Measurements from ENCODE around the gene HLA-A. TPM values are rescaled to one million over a fixed set of nuclear protein-coding genes. Genes with fewer than 3 reads are reported as not detected.
"Not testable (repeated sequence)": the region's sequence is repeated elsewhere in the genome, so short reads cannot be mapped to it uniquely, and the experiment has no call there.

HLA-A gene
- polyA plus RNA-seq, 1 donor (not counting 4 experiments of a cell fraction or from before 2014, with no cell fraction given): 401 TPM

- H3K4me3 ChIP-seq (ENCODE audit: control insufficient read depth in 2 of 3, extremely low read depth in 1 of 3, insufficient read depth in 2 of 3, low read depth in 1 of 3, low read length in 3 of 3): peak overlapping the region; percentile 48 to 69 (median 61)
- H3K79me2 ChIP-seq (ENCODE audit: control insufficient read depth, insufficient read depth, low read length): no peaks in the 10 kb centered on the region
- dilution Hi-C loops (cut with MboI; ENCODE audit: extremely low pct_ligation_motif_present, low sequenced_read_pairs): no loop called here
- H3K9ac ChIP-seq (ENCODE audit: control insufficient read depth, extremely low read depth, insufficient read depth, low read length): peak overlapping the region; percentile 66
- DNase-seq (ENCODE audit: low read depth, low spot score) (no peak), FAIRE-seq (peak; percentile 59)
- peaks cover 17% of the 10 kb centered on the region for H3K27me3 ChIP-seq (ENCODE audit: control insufficient read depth, extremely low read depth, insufficient read depth, low read length)
- peak overlapping the region; percentile 84 for H3K4me2 ChIP-seq (ENCODE audit: control insufficient read depth, extremely low read depth, insufficient read depth, low read depth, low read length)
- H3K36me3 ChIP-seq (ENCODE audit: control insufficient read depth in 2 of 2, extremely low read depth in 1 of 2, insufficient read depth in 2 of 2, low read length in 2 of 2): no peaks in the 10 kb centered on the region
- peaks cover 3% of the 10 kb centered on the region for H3K4me1 ChIP-seq (ENCODE audit: control insufficient read depth, extremely low read depth, insufficient read depth, low read length)
- H3K27ac ChIP-seq (ENCODE audit: control insufficient read depth, insufficient read depth, low read length): no peak overlapping the region
- TF ChIP-seq EZH2 (IDR thresholded peaks at IDR 0.05; ENCODE audit: low read length) (no peak), CTCF (optimal IDR thresholded peaks at IDR 0.05 in 1 of 3, IDR thresholded peaks at IDR 0.05 in 1 of 3, conservative IDR thresholded peaks at IDR 0.05 in 1 of 3; ENCODE audit: extremely low read depth in 1 of 3, insufficient read depth in 2 of 3, low read length in 3 of 3) (peak; percentile 43)
- no peaks in the 10 kb centered on the region for H4K20me1 ChIP-seq (ENCODE audit: control insufficient read depth, extremely low read depth, insufficient read depth, low read length)
- H3K9me3 ChIP-seq (ENCODE audit: control insufficient read depth, low read depth, low read length): no peaks in the 10 kb centered on the region
- no peaks in the 10 kb centered on the region for H3K9me1 ChIP-seq (ENCODE audit: control insufficient read depth, extremely low read depth, insufficient read depth, low read length)
- peak overlapping the region; percentile 84 for H2AFZ ChIP-seq (ENCODE audit: control insufficient read depth, low read length)
Measured at GRCh38 chr6:29976588-29977424, 34.5 kb downstream of the HLA-A start.

GRCh38 chr6:29977425-29977727 is 35.0 kb downstream of the HLA-A start:
- Histone ChIP-seq H3K4me2 (ENCODE audit: control insufficient read depth, extremely low read depth, insufficient read depth, low read depth, low read length) (peak overlapping the region; percentile 84), H3K9me3 (ENCODE audit: control insufficient read depth, low read depth, low read length) (no peaks in the 10 kb centered on the region), H3K4me3 (ENCODE audit: control insufficient read depth in 2 of 3, extremely low read depth in 1 of 3, insufficient read depth in 2 of 3, low read depth in 1 of 3, low read length in 3 of 3) (peak overlapping the region; percentile 48 to 69 (median 61)), H3K4me1 (ENCODE audit: control insufficient read depth, extremely low read depth, insufficient read depth, low read length) (peaks cover 3% of the 10 kb centered on the region), H2AFZ (ENCODE audit: control insufficient read depth, low read length) (no peak overlapping the region), H3K9ac (ENCODE audit: control insufficient read depth, extremely low read depth, insufficient read depth, low read length) (peak overlapping the region; percentile 66), H3K9me1 (ENCODE audit: control insufficient read depth, extremely low read depth, insufficient read depth, low read length) (no peaks in the 10 kb centered on the region), H3K79me2 (ENCODE audit: control insufficient read depth, insufficient read depth, low read length) (no peaks in the 10 kb centered on the region), H3K27me3 (ENCODE audit: control insufficient read depth, extremely low read depth, insufficient read depth, low read length) (peaks cover 17% of the 10 kb centered on the region), H3K27ac (ENCODE audit: control insufficient read depth, insufficient read depth, low read length) (no peak overlapping the region), H3K36me3 (ENCODE audit: control insufficient read depth in 2 of 2, extremely low read depth in 1 of 2, insufficient read depth in 2 of 2, low read length in 2 of 2) (no peaks in the 10 kb centered on the region), H4K20me1 (ENCODE audit: control insufficient read depth, extremely low read depth, insufficient read depth, low read length) (no peaks in the 10 kb centered on the region)
- no peak for TF ChIP-seq EZH2 (IDR thresholded peaks at IDR 0.05; ENCODE audit: low read length)
- TF ChIP-seq CTCF (optimal IDR thresholded peaks at IDR 0.05 in 1 of 3, IDR thresholded peaks at IDR 0.05 in 1 of 3, conservative IDR thresholded peaks at IDR 0.05 in 1 of 3; ENCODE audit: extremely low read depth in 1 of 3, insufficient read depth in 2 of 3, low read length in 3 of 3): no peak
- FAIRE-seq: no peak
- dilution Hi-C loops (cut with MboI; ENCODE audit: extremely low pct_ligation_motif_present, low sequenced_read_pairs): no loop called here
- DNase-seq (ENCODE audit: low read depth, low spot score): no peak

- H3K4me1 ChIP-seq (ENCODE audit: control insufficient read depth, extremely low read depth, insufficient read depth, low read length); H3K36me3 ChIP-seq (ENCODE audit: control insufficient read depth in 2 of 2, extremely low read depth in 1 of 2, insufficient read depth in 2 of 2, low read length in 2 of 2); H3K9me1 ChIP-seq (ENCODE audit: control insufficient read depth, extremely low read depth, insufficient read depth, low read length); H3K27ac ChIP-seq (ENCODE audit: control insufficient read depth, insufficient read depth, low read length); H3K9ac ChIP-seq (ENCODE audit: control insufficient read depth, extremely low read depth, insufficient read depth, low read length); H4K20me1 ChIP-seq (ENCODE audit: control insufficient read depth, extremely low read depth, insufficient read depth, low read length); FAIRE-seq; H3K79me2 ChIP-seq (ENCODE audit: control insufficient read depth, insufficient read depth, low read length); H3K9me3 ChIP-seq (ENCODE audit: control insufficient read depth, low read depth, low read length); H2AFZ ChIP-seq (ENCODE audit: control insufficient read depth, low read length); DNase-seq (ENCODE audit: low read depth, low spot score); H3K4me3 ChIP-seq (ENCODE audit: control insufficient read depth in 2 of 3, extremely low read depth in 1 of 3, insufficient read depth in 2 of 3, low read depth in 1 of 3, low read length in 3 of 3); dilution Hi-C loops (cut with MboI; ENCODE audit: extremely low pct_ligation_motif_present, low sequenced_read_pairs); H3K4me2 ChIP-seq (ENCODE audit: control insufficient read depth, extremely low read depth, insufficient read depth, low read depth, low read length): not testable (repeated sequence)
- H3K27me3 ChIP-seq (ENCODE audit: control insufficient read depth, extremely low read depth, insufficient read depth, low read length): peaks cover 13% of the 10 kb centered on the region
Measured at GRCh38 chr6:29980013-29980412, 37.7 kb downstream of the HLA-A start.

Data from keratinocyte (primary cell).